Esophagus squamous epithelium (tissue), 5 donors: Measurements from ENCODE around the gene WDR43. TPM values are rescaled to one million over a fixed set of nuclear protein-coding genes. Genes with fewer than 3 reads are reported as not detected.

Experiments
- DNase-seq: peaks from one replicate; lab custom pipeline; 2025; lab: John Stamatoyannopoulos, UW
- H3K27ac ChIP-seq, 4 donors: fragments of 200-600 bp; sonication (generic); one replicate each; pipeline ENCODE4 v1.5.1; 2016 to 2019; ENCODE audit warnings: mild to moderate bottlenecking in 1 of 4
- H3K27me3 ChIP-seq, 4 donors: fragments of 200-600 bp; sonication (generic); 1 replicate in 3 of 4; 2 replicates in 1 of 4; pipeline versions ENCODE4 v1.5.1 to v1.6.0; 2017 to 2021; ENCODE audit warnings: antibody characterized with exemption in 1 of 4
- H3K36me3 ChIP-seq, 3 donors: fragments of 200-600 bp; sonication (generic); one replicate each; pipeline ENCODE4 v1.5.1; 2016 to 2019
- H3K4me1 ChIP-seq, 3 donors: fragments of 200-600 bp; sonication (generic); one replicate each; pipeline ENCODE4 v1.5.1; 2017 to 2019
- H3K4me3 ChIP-seq, 4 donors: fragments of 200-600 bp; sonication (generic); 1 replicate in 3 of 4; 2 replicates in 1 of 4; pipeline ENCODE4 v1.5.1; 2016 to 2019; ENCODE audit warnings: mild to moderate bottlenecking in 2 of 4, moderate library complexity in 1 of 4
- H3K9me3 ChIP-seq, 3 donors: fragments of 200-600 bp; sonication (generic); one replicate each; pipeline ENCODE4 v1.5.1; 2016 to 2019
- CTCF ChIP-seq, 6 experiments: fragments of 450-650 bp in 4 of 6; fragments of 200-600 bp in 2 of 6; sonication (generic) in 2 of 6; IDR thresholded peaks; one replicate each; pipeline ENCODE4 v1.5.1; 2016 to 2019; ENCODE audit warnings: antibody characterized with exemption in 6 of 6, mild to moderate bottlenecking in 4 of 6, moderate library complexity in 4 of 6
- POLR2A ChIP-seq, 4 donors: fragments of 450-650 bp; IDR thresholded peaks; one replicate each; pipeline ENCODE4 v1.6.1; 2017; ENCODE audit warnings: antibody characterized with exemption in 4 of 4, mild to moderate bottlenecking in 4 of 4, moderate library complexity in 3 of 4
- WGBS, 2 donors: methylation state at CpG; one replicate each; pipeline ENCODE4 v1.1.5; 2018; 5-methylcytosine and 5-hydroxymethylcytosine counted together
- intact Hi-C: fragments of 100-400 bp; cut with DNase I; formaldehyde crosslinking; loops from one replicate; pipeline ENCODE4 v1.15.0; 2022
- total RNA-seq, 4 donors: library from RNA; depleted of rRNA; stranded (reverse); fragments of >200 nt; gene quantifications; one replicate each; pipeline ENCODE4 v1.1.0, GENCODE V29; 2016
- donor health status: DM: yes; HTN: yes; CAD: no.

Gene WDR43
- total RNA-seq, 4 donors from 2014 or later: 28.2 to 73.2 (median 41.2) TPM

DNA sequence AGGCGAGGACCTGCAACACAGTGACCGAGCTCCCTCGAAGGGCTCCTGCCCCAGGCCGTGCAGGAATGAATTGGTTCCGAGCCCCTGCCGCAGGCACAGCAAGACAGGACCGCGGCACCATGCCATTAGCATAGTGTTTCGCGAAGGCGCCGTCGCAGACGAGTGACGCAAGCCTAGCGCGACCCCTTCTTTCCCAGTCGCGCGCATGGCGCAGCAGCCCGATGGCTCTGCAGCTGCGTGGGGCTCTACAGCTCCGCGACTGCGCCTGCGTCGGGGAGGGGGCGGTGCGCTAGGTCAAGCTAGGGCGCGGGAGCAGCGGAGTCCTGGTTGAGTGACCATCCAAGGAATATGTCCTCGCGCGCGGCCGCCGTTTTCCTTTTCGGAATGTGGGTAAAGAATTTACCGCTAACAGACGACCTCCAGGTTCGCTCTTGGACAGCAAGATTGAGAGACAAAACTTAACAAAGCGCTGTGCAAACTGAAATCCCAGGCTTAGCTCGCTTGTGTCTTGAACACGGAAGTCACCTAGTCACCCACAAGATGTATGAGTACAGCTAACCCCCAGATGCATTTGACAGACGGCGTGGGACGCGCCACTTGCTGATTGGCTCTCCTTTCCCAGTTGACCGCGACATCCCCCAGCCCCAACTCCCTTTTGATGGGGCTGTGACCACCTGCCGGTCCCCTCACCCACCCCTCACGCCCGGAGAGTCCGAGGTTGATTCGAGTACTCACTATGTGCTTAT, 24.1 kb upstream of the WDR43 start, which contains the start of gene TRMT61B:
Gene TRMT61B, minus strand, starts transcription at position 164 of the 746 bp plus-strand sequence. Its CDS starts 32 bp downstream, at position 132.
- Histone ChIP-seq H3K9me3 (no peaks in the 10 kb centered on the region), H3K36me3 (peaks cover 0 to 10% (median 0%) of the 10 kb centered on the region in 3 donors), H3K27ac (peak within 1 kb of the TSS; percentile 77 to 91 (median 86)), H3K4me3 (peak within 1 kb of the TSS; percentile 80 to 90 (median 82)), H3K27me3 (no peaks in the 10 kb centered on the region), H3K4me1 (peaks cover 12 to 51% (median 17%) of the 10 kb centered on the region in 3 donors)
- peak; percentile 85 for DNase-seq
- 0% methylated on average over 25 to 26 of the region's 57 CpGs for WGBS, 2 donors
- intact Hi-C loops: no loop called here
- TF ChIP-seq POLR2A (IDR thresholded peaks at IDR 0.05) (peak in 3 of 4 donors; percentile 33 to 73 (median 60)), CTCF (IDR thresholded peaks at IDR 0.05) (peak in 2 of 6 experiments; percentile 7 to 50)

- Histone ChIP-seq H3K27me3 (peaks cover 0 to 11% (median 0%) of the 10 kb centered on the region in 4 donors), H3K9me3 (no peaks in the 10 kb centered on the region), H3K4me3 (no peak overlapping the region), H3K27ac (no peak overlapping the region), H3K4me1 (peaks cover 12 to 38% (median 17%) of the 10 kb centered on the region in 3 donors), H3K36me3 (peaks cover 0 to 6% (median 0%) of the 10 kb centered on the region in 3 donors)
- DNase-seq: no peak
- no peak for TF ChIP-seq POLR2A (IDR thresholded peaks at IDR 0.05)
- no peak for TF ChIP-seq CTCF (IDR thresholded peaks at IDR 0.05)
- intact Hi-C loops: no loop called here
- 85 to 89% methylated on average over 3 of the region's 3 CpGs for WGBS, 2 donors
Observed at GRCh38 chr2:28871620-28872019, 22.8 kb upstream of the WDR43 start.

DNA sequence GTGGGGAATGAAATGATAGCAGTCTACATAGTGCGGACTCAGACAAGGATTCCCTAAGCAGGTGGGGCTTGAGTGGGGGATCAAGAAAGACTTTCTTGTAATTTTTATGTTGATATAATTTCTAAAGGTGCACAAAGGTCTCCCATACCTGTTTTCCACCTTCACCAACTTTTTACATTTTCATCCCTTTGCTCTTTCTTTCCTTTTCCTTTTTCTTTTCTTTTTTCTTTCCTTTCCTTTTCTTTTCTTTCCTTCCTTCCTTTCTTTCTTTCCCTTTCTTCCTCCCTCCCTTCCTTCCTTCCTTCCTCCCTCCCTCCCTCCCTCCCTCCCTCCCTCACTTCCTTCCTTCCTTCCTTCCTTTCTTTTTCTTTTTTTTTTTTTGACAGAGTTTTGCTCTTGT, 14.3 kb upstream of the WDR43 start:
- no peak overlapping the region for H3K4me3 ChIP-seq
- WGBS, 2 donors: 100% methylated on average over 1 of the region's 1 CpG

GRCh38 chr2:28893488-28893887, 979 bp upstream of the WDR43 start:
- WGBS, 2 donors: 95 to 97% methylated on average over 21 of the region's 21 CpGs
- no peak for DNase-seq
- Histone ChIP-seq H3K27ac (no peak overlapping the region), H3K4me3 (no peak overlapping the region), H3K9me3 (no peaks in the 10 kb centered on the region), H3K4me1 (peaks cover 9 to 39% (median 24%) of the 10 kb centered on the region in 3 donors), H3K27me3 (no peaks in the 10 kb centered on the region), H3K36me3 (no peaks in the 10 kb centered on the region)
- intact Hi-C loops: no loop called here
- no peak for TF ChIP-seq POLR2A (IDR thresholded peaks at IDR 0.05)
- no peak for TF ChIP-seq CTCF (IDR thresholded peaks at IDR 0.05)

More for the DNA sequence above, 14.3 kb upstream of the WDR43 start:
- Histone ChIP-seq H3K27me3 (peaks cover 0 to 29% (median 0%) of the 10 kb centered on the region in 4 donors), H3K9me3 (no peaks in the 10 kb centered on the region), H3K36me3 (no peaks in the 10 kb centered on the region), H3K4me1 (no peaks in the 10 kb centered on the region), H3K27ac (no peak overlapping the region)
- TF ChIP-seq CTCF (IDR thresholded peaks at IDR 0.05): no peak
- TF ChIP-seq POLR2A (IDR thresholded peaks at IDR 0.05): no peak
- no peak for DNase-seq
- intact Hi-C loops: no loop called here
